Measurements from ENCODE around the gene ZDHHC13.

ZDHHC13 gene

GRCh38 chr11:19181531-19182261 is 64.7 kb downstream of the ZDHHC13 start:
- H3K4me3 ChIP-seq (ENCODE audit: low read depth in 1 of 2, low read length in 1 of 2) = no peak overlapping the region
- TF ChIP-seq CTCF (IDR thresholded peaks at IDR 0.05) = no peak
- H3K36me3 ChIP-seq = peaks cover 22% of the 10 kb centered on the region
- no peak overlapping the region for H3K27ac ChIP-seq
- H3K9me3 ChIP-seq = no peaks in the 10 kb centered on the region
- no peaks in the 10 kb centered on the region for H3K4me1 ChIP-seq (ENCODE audit: control insufficient read depth in 1 of 2, insufficient read depth in 1 of 2, low read depth in 1 of 2, low read length in 1 of 2)
- no peaks in the 10 kb centered on the region for H3K27me3 ChIP-seq

GRCh38 chr11:19183646-19184045 is 66.7 kb downstream of the ZDHHC13 start:
- no peaks in the 10 kb centered on the region for H3K4me1 ChIP-seq (ENCODE audit: control insufficient read depth in 1 of 2, insufficient read depth in 1 of 2, low read depth in 1 of 2, low read length in 1 of 2)
- no peak overlapping the region for H3K27ac ChIP-seq
- peaks cover 4% of the 10 kb centered on the region for H3K36me3 ChIP-seq
- H3K4me3 ChIP-seq (ENCODE audit: low read depth in 1 of 2, low read length in 1 of 2) = no peak overlapping the region
- no peak for TF ChIP-seq CTCF (IDR thresholded peaks at IDR 0.05)
- no peaks in the 10 kb centered on the region for H3K27me3 ChIP-seq
- H3K9me3 ChIP-seq = no peaks in the 10 kb centered on the region

GRCh38 chr11:19185036-19185435 is 68.1 kb downstream of the ZDHHC13 start:
- Histone ChIP-seq H3K27ac (no peak overlapping the region), H3K36me3 (peaks cover 1% of the 10 kb centered on the region), H3K4me3 (ENCODE audit: low read depth in 1 of 2, low read length in 1 of 2) (no peak overlapping the region), H3K27me3 (no peaks in the 10 kb centered on the region), H3K4me1 (ENCODE audit: control insufficient read depth in 1 of 2, insufficient read depth in 1 of 2, low read depth in 1 of 2, low read length in 1 of 2) (no peaks in the 10 kb centered on the region), H3K9me3 (no peaks in the 10 kb centered on the region)
- no peak for TF ChIP-seq CTCF (IDR thresholded peaks at IDR 0.05)

- Histone ChIP-seq H3K36me3 (no peaks in the 10 kb centered on the region), H3K4me1 (ENCODE audit: control insufficient read depth in 1 of 2, insufficient read depth in 1 of 2, low read depth in 1 of 2, low read length in 1 of 2) (no peaks in the 10 kb centered on the region), H3K27ac (no peak overlapping the region), H3K9me3 (no peaks in the 10 kb centered on the region), H3K4me3 (ENCODE audit: low read depth in 1 of 2, low read length in 1 of 2) (no peak overlapping the region), H3K27me3 (no peaks in the 10 kb centered on the region)
- no peak for TF ChIP-seq CTCF (IDR thresholded peaks at IDR 0.05)
These were observed 68.6 kb downstream of the ZDHHC13 start for GRCh38 chr11:19185516-19186052.

GRCh38 chr11:19187114-19187832 is 70.3 kb downstream of the ZDHHC13 start:
- no peak for TF ChIP-seq CTCF (IDR thresholded peaks at IDR 0.05)
- Histone ChIP-seq H3K4me3 (ENCODE audit: low read depth in 1 of 2, low read length in 1 of 2) (no peak overlapping the region), H3K27ac (no peak overlapping the region), H3K27me3 (no peaks in the 10 kb centered on the region), H3K4me1 (ENCODE audit: control insufficient read depth in 1 of 2, insufficient read depth in 1 of 2, low read depth in 1 of 2, low read length in 1 of 2) (no peaks in the 10 kb centered on the region), H3K36me3 (no peaks in the 10 kb centered on the region), H3K9me3 (no peaks in the 10 kb centered on the region)

All from neutrophil (primary cell).